Measurements from ENCODE around the gene DGCR8. TPM values are rescaled to one million over a fixed set of nuclear protein-coding genes. Genes with fewer than 3 reads are reported as not detected.

The DGCR8 gene
- total RNA-seq, 1 experiment from 2014 or later: 34.7 TPM

DNA sequence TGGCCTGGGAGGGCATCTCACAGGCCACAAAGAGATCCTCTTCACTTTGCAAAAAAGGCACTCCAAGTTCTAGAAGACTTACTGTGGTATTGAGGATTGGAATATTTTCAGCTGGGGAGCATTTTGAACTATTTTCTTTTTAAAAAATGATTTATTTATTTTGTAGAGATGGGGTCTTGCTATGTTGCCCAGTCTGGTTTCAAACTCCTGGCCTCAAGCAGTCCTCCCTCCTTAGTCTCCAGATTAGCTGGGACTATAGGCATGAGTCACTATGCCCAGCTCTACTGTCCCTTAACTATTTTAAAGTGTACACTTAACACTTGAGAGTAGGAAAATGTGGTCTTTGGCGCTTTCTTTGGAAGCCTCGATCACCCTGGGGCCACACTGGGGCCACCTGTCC is 24.9 kb upstream of the DGCR8 start:
- H3K9me2 ChIP-seq (ENCODE audit: insufficient read depth): no peaks in the 10 kb centered on the region
- no peaks in the 10 kb centered on the region for H3K4me1 ChIP-seq (replicated peaks; ENCODE audit: insufficient read depth)
- no peaks in the 10 kb centered on the region for H3K9me3 ChIP-seq (ENCODE audit: insufficient read depth, low read depth)
- CTCF ChIA-PET: no interaction called here
- DNase-seq: no peak
- no peak overlapping the region for H3K27ac ChIP-seq
- H4K20me1 ChIP-seq (ENCODE audit: insufficient read depth): no peaks in the 10 kb centered on the region
- no peaks in the 10 kb centered on the region for H3K27me3 ChIP-seq (ENCODE audit: insufficient read depth, low read depth)
- H3K4me3 ChIP-seq: no peak overlapping the region
- H3F3A ChIP-seq (ENCODE audit: insufficient read depth, low read depth): no peaks in the 10 kb centered on the region
- intact Hi-C loops (cut with micrococcal nuclease; ENCODE audit: unreplicated experiment): no loop called here
- POLR2A ChIA-PET (ENCODE audit: unreplicated experiment): no interaction called here
- no peak overlapping the region for H2AFZ ChIP-seq
- BruUV-seq (replicated peaks): no TSS peak
- H3K4me2 ChIP-seq: no peak overlapping the region
- H3K36me3 ChIP-seq (ENCODE audit: low read depth): no peaks in the 10 kb centered on the region
- TF ChIP-seq EZH2 (IDR thresholded peaks at IDR 0.05; ENCODE audit: low read depth): no peak
- TF ChIP-seq, protein P1, sequence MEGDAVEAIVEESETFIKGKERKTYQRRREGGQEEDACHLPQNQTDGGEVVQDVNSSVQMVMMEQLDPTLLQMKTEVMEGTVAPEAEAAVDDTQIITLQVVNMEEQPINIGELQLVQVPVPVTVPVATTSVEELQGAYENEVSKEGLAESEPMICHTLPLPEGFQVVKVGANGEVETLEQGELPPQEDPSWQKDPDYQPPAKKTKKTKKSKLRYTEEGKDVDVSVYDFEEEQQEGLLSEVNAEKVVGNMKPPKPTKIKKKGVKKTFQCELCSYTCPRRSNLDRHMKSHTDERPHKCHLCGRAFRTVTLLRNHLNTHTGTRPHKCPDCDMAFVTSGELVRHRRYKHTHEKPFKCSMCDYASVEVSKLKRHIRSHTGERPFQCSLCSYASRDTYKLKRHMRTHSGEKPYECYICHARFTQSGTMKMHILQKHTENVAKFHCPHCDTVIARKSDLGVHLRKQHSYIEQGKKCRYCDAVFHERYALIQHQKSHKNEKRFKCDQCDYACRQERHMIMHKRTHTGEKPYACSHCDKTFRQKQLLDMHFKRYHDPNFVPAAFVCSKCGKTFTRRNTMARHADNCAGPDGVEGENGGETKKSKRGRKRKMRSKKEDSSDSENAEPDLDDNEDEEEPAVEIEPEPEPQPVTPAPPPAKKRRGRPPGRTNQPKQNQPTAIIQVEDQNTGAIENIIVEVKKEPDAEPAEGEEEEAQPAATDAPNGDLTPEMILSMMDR (conservative IDR thresholded peaks at IDR 0.05): no peak
- no peaks in the 10 kb centered on the region for H3K79me2 ChIP-seq (ENCODE audit: low read depth)

DNA sequence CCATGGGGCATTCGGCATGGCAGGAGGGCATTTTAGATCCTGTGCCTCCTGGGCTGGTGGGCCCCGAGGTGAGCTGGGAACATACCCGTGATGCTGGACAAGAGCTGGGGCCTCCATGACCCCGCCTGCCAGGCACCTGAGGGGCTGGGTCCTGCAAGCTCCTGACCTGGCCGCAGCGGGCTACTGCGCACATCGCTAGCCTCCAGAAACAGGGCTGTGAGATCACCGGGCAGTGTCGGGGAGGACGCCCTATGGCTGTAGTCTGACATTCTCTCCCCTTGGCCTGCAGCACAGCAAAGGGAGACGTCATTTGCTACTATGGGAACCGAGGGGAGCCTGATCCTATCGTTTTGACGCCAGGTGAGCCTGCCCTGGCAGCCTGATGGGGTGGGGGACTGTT is 24.4 kb upstream of the DGCR8 start:
- H3K9me2 ChIP-seq (ENCODE audit: insufficient read depth): no peaks in the 10 kb centered on the region
- CTCF ChIA-PET: no interaction called here

DNA sequence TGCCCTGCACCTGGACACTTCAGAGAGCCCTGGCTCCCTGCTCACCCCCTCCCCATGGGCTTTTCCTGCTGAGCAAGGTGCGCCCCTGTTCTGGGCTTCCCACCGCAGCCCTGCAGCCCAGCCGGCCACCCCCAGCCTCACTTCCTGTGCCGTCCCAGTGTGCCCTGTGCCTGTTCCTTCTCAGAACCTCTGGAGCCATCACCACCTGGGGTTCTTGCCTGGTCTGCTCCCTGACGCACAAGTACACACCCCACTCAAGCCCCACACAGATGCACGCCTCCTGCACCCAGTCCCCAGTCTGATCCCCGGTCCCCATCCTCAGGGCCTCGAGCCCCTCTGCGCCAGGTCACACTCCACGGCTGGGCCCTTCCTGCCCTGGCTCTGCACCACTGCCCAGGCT is 23.9 kb upstream of the DGCR8 start:
- Histone ChIP-seq H2AFZ (no peak overlapping the region), H3K27me3 (ENCODE audit: insufficient read depth, low read depth) (no peaks in the 10 kb centered on the region), H3K36me3 (ENCODE audit: low read depth) (no peaks in the 10 kb centered on the region), H3K4me1 (replicated peaks; ENCODE audit: insufficient read depth) (no peaks in the 10 kb centered on the region), H3K4me3 (no peak overlapping the region), H3K27ac (no peak overlapping the region), H4K20me1 (ENCODE audit: insufficient read depth) (no peaks in the 10 kb centered on the region), H3F3A (ENCODE audit: insufficient read depth, low read depth) (no peaks in the 10 kb centered on the region), H3K9me3 (ENCODE audit: insufficient read depth, low read depth) (no peaks in the 10 kb centered on the region), H3K9me2 (ENCODE audit: insufficient read depth) (no peaks in the 10 kb centered on the region), H3K4me2 (no peak overlapping the region), H3K79me2 (ENCODE audit: low read depth) (no peaks in the 10 kb centered on the region)
- ChIA-PET CTCF (no interaction called here), POLR2A (ENCODE audit: unreplicated experiment) (no interaction called here)
- BruUV-seq (replicated peaks): no TSS peak
- no peak for TF ChIP-seq EZH2 (IDR thresholded peaks at IDR 0.05; ENCODE audit: low read depth)
- TF ChIP-seq, protein P1 (conservative IDR thresholded peaks at IDR 0.05): no peak
- DNase-seq: no peak
- intact Hi-C loops (cut with micrococcal nuclease; ENCODE audit: unreplicated experiment): no loop called here

More for the DNA sequence above, 24.4 kb upstream of the DGCR8 start:
- no peaks in the 10 kb centered on the region for H3K79me2 ChIP-seq (ENCODE audit: low read depth)
- H3K27ac ChIP-seq: no peak overlapping the region
- no peak overlapping the region for H2AFZ ChIP-seq
- intact Hi-C loops (cut with micrococcal nuclease; ENCODE audit: unreplicated experiment): no loop called here
- BruUV-seq (replicated peaks): no TSS peak
- H3K9me3 ChIP-seq (ENCODE audit: insufficient read depth, low read depth): no peaks in the 10 kb centered on the region
- POLR2A ChIA-PET (ENCODE audit: unreplicated experiment): no interaction called here
- DNase-seq: no peak
- no peaks in the 10 kb centered on the region for H3F3A ChIP-seq (ENCODE audit: insufficient read depth, low read depth)
- no peaks in the 10 kb centered on the region for H3K4me1 ChIP-seq (replicated peaks; ENCODE audit: insufficient read depth)
- no peak overlapping the region for H3K4me3 ChIP-seq
- no peak overlapping the region for H3K4me2 ChIP-seq
- H4K20me1 ChIP-seq (ENCODE audit: insufficient read depth): no peaks in the 10 kb centered on the region
- TF ChIP-seq, protein P1 (conservative IDR thresholded peaks at IDR 0.05): no peak
- no peak for TF ChIP-seq EZH2 (IDR thresholded peaks at IDR 0.05; ENCODE audit: low read depth)
- H3K36me3 ChIP-seq (ENCODE audit: low read depth): no peaks in the 10 kb centered on the region
- H3K27me3 ChIP-seq (ENCODE audit: insufficient read depth, low read depth): no peaks in the 10 kb centered on the region

All from PC-9 (cell line).